Measurements from ENCODE around the gene DMXL1.

DNA sequence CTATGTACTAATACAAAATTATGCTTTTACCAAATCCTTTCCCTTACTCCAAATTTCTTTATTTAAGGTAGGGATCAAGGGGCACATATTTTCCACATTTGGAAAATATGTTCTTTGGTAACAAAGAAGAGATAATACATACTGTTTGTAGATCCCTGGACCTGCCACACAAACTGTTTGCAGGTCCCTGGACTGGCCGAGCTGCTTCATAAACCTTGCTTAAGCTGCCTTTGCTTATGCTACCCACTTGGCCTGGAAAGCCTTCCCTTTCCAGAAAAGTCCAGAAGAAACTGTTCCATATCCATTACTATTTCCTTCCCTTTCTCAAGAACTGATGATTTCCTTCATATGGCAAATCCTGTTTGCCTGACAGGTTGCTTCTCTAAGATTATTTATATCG, 22.6 kb upstream of the DMXL1 start:
- TF ChIP-seq, protein P1, sequence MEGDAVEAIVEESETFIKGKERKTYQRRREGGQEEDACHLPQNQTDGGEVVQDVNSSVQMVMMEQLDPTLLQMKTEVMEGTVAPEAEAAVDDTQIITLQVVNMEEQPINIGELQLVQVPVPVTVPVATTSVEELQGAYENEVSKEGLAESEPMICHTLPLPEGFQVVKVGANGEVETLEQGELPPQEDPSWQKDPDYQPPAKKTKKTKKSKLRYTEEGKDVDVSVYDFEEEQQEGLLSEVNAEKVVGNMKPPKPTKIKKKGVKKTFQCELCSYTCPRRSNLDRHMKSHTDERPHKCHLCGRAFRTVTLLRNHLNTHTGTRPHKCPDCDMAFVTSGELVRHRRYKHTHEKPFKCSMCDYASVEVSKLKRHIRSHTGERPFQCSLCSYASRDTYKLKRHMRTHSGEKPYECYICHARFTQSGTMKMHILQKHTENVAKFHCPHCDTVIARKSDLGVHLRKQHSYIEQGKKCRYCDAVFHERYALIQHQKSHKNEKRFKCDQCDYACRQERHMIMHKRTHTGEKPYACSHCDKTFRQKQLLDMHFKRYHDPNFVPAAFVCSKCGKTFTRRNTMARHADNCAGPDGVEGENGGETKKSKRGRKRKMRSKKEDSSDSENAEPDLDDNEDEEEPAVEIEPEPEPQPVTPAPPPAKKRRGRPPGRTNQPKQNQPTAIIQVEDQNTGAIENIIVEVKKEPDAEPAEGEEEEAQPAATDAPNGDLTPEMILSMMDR (IDR thresholded peaks at IDR 0.05; ENCODE audit: low read depth, low read length, missing input control): no peak
- TF ChIP-seq EGR1 (IDR thresholded peaks at IDR 0.05; ENCODE audit: low read depth in 2 of 2) (no peak), TAF1 (conservative IDR thresholded peaks at IDR 0.05) (no peak), HNF4A (conservative IDR thresholded peaks at IDR 0.05) (no peak), GABPA (IDR thresholded peaks at IDR 0.05 in 1 of 2, conservative IDR thresholded peaks at IDR 0.05 in 1 of 2) (no peak), YY1 (IDR thresholded peaks at IDR 0.05) (no peak), FOXA2 (IDR thresholded peaks at IDR 0.05) (no peak), SP1 (IDR thresholded peaks at IDR 0.05) (no peak)
- TF ChIP-seq, protein P2, sequence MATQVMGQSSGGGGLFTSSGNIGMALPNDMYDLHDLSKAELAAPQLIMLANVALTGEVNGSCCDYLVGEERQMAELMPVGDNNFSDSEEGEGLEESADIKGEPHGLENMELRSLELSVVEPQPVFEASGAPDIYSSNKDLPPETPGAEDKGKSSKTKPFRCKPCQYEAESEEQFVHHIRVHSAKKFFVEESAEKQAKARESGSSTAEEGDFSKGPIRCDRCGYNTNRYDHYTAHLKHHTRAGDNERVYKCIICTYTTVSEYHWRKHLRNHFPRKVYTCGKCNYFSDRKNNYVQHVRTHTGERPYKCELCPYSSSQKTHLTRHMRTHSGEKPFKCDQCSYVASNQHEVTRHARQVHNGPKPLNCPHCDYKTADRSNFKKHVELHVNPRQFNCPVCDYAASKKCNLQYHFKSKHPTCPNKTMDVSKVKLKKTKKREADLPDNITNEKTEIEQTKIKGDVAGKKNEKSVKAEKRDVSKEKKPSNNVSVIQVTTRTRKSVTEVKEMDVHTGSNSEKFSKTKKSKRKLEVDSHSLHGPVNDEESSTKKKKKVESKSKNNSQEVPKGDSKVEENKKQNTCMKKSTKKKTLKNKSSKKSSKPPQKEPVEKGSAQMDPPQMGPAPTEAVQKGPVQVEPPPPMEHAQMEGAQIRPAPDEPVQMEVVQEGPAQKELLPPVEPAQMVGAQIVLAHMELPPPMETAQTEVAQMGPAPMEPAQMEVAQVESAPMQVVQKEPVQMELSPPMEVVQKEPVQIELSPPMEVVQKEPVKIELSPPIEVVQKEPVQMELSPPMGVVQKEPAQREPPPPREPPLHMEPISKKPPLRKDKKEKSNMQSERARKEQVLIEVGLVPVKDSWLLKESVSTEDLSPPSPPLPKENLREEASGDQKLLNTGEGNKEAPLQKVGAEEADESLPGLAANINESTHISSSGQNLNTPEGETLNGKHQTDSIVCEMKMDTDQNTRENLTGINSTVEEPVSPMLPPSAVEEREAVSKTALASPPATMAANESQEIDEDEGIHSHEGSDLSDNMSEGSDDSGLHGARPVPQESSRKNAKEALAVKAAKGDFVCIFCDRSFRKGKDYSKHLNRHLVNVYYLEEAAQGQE (IDR thresholded peaks at IDR 0.05): no peak
- TF ChIP-seq, protein P3, sequence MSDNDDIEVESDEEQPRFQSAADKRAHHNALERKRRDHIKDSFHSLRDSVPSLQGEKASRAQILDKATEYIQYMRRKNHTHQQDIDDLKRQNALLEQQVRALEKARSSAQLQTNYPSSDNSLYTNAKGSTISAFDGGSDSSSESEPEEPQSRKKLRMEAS (IDR thresholded peaks at IDR 0.05): no peak
- TF ChIP-seq, protein P4, sequence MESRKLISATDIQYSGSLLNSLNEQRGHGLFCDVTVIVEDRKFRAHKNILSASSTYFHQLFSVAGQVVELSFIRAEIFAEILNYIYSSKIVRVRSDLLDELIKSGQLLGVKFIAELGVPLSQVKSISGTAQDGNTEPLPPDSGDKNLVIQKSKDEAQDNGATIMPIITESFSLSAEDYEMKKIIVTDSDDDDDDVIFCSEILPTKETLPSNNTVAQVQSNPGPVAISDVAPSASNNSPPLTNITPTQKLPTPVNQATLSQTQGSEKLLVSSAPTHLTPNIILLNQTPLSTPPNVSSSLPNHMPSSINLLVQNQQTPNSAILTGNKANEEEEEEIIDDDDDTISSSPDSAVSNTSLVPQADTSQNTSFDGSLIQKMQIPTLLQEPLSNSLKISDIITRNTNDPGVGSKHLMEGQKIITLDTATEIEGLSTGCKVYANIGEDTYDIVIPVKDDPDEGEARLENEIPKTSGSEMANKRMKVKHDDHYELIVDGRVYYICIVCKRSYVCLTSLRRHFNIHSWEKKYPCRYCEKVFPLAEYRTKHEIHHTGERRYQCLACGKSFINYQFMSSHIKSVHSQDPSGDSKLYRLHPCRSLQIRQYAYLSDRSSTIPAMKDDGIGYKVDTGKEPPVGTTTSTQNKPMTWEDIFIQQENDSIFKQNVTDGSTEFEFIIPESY (IDR thresholded peaks at IDR 0.05): no peak

Measured in liver (tissue), 3 donors.